ENCODE results near the gene KIAA2012.
"Not testable (repeated sequence)": the region's sequence is repeated elsewhere in the genome, so short reads cannot be mapped to it uniquely, and the experiment has no call there.

The KIAA2012 gene

GRCh38 chr2:202215179-202215578 lies 142.1 kb downstream of the KIAA2012 start:
- no peak overlapping the region for H3K4me3 ChIP-seq (ENCODE audit: severe bottlenecking)
- H3K27ac ChIP-seq (ENCODE audit: poor library complexity, severe bottlenecking) = no peak overlapping the region
- H3K27me3 ChIP-seq (ENCODE audit: insufficient read depth, poor library complexity, severe bottlenecking) = no peaks in the 10 kb centered on the region
- peaks cover 57% of the 10 kb centered on the region for H3K36me3 ChIP-seq (ENCODE audit: low read depth)
- DNase-seq (ENCODE audit: low spot score) (no peak), ATAC-seq (ENCODE audit: low read depth) (no peak)
- TF ChIP-seq CTCF (IDR thresholded peaks at IDR 0.05; ENCODE audit: poor library complexity, severe bottlenecking) = no peak
- H3K9me3 ChIP-seq (ENCODE audit: severe bottlenecking) = no peaks in the 10 kb centered on the region
- no peaks in the 10 kb centered on the region for H3K4me1 ChIP-seq (ENCODE audit: insufficient read depth, poor library complexity, severe bottlenecking)

- no peaks in the 10 kb centered on the region for H3K4me1 ChIP-seq (ENCODE audit: insufficient read depth, poor library complexity, severe bottlenecking)
- H3K27ac ChIP-seq (ENCODE audit: poor library complexity, severe bottlenecking) = no peak overlapping the region
- ATAC-seq (ENCODE audit: low read depth) = peak; percentile 36; the same call in 2 of the 3 replicates
- no peak overlapping the region for H3K4me3 ChIP-seq (ENCODE audit: severe bottlenecking)
- H3K9me3 ChIP-seq (ENCODE audit: severe bottlenecking) = no peaks in the 10 kb centered on the region
- H3K36me3 ChIP-seq (ENCODE audit: low read depth) = peaks cover 50% of the 10 kb centered on the region
- no peak for DNase-seq (ENCODE audit: low spot score)
- no peaks in the 10 kb centered on the region for H3K27me3 ChIP-seq (ENCODE audit: insufficient read depth, poor library complexity, severe bottlenecking)
- TF ChIP-seq CTCF (IDR thresholded peaks at IDR 0.05; ENCODE audit: poor library complexity, severe bottlenecking) = no peak
Observed at GRCh38 chr2:202221873-202222272, 148.8 kb downstream of the KIAA2012 start.

- H3K4me1 ChIP-seq (ENCODE audit: insufficient read depth, poor library complexity, severe bottlenecking) = peaks cover 6% of the 10 kb centered on the region
- H3K27me3 ChIP-seq (ENCODE audit: insufficient read depth, poor library complexity, severe bottlenecking) = no peaks in the 10 kb centered on the region
- peak overlapping the region; percentile 72 for H3K27ac ChIP-seq (ENCODE audit: poor library complexity, severe bottlenecking)
- H3K4me3 ChIP-seq (ENCODE audit: severe bottlenecking) = peak overlapping the region; percentile 61
- no peaks in the 10 kb centered on the region for H3K9me3 ChIP-seq (ENCODE audit: severe bottlenecking)
- TF ChIP-seq CTCF (IDR thresholded peaks at IDR 0.05; ENCODE audit: poor library complexity, severe bottlenecking) = no peak
- peak; percentile 66 for ATAC-seq (ENCODE audit: low read depth)
- H3K36me3 ChIP-seq (ENCODE audit: low read depth) = peaks cover 20% of the 10 kb centered on the region
- DNase-seq (ENCODE audit: low spot score) = peak; percentile 60
Observed at GRCh38 chr2:202237787-202238233, 164.8 kb downstream of the KIAA2012 start.

GRCh38 chr2:202238234-202239197 lies 165.5 kb downstream of the KIAA2012 start, which contains the start of gene SUMO1:
SUMO1 (minus strand) TSS chr2:202238597; CDS start chr2:202238451, 146 bp downstream.
- Histone ChIP-seq H3K4me1 (ENCODE audit: insufficient read depth, poor library complexity, severe bottlenecking) (peaks cover 6% of the 10 kb centered on the region), H3K27me3 (ENCODE audit: insufficient read depth, poor library complexity, severe bottlenecking) (no peaks in the 10 kb centered on the region), H3K36me3 (ENCODE audit: low read depth) (peaks cover 13% of the 10 kb centered on the region), H3K4me3 (ENCODE audit: severe bottlenecking) (peak within 1 kb of the TSS; percentile 61), H3K9me3 (ENCODE audit: severe bottlenecking) (no peaks in the 10 kb centered on the region), H3K27ac (ENCODE audit: poor library complexity, severe bottlenecking) (peak within 1 kb of the TSS; percentile 72)
- peak; percentile 85 for DNase-seq (ENCODE audit: low spot score)
- no peak for TF ChIP-seq CTCF (IDR thresholded peaks at IDR 0.05; ENCODE audit: poor library complexity, severe bottlenecking)
- ATAC-seq (ENCODE audit: low read depth) = peak; percentile 92

- not testable (repeated sequence) for H3K36me3 ChIP-seq (ENCODE audit: low read depth); H3K27ac ChIP-seq (ENCODE audit: poor library complexity, severe bottlenecking); H3K4me3 ChIP-seq (ENCODE audit: severe bottlenecking); H3K4me1 ChIP-seq (ENCODE audit: insufficient read depth, poor library complexity, severe bottlenecking); H3K9me3 ChIP-seq (ENCODE audit: severe bottlenecking); DNase-seq (ENCODE audit: low spot score); ATAC-seq (ENCODE audit: low read depth); H3K27me3 ChIP-seq (ENCODE audit: insufficient read depth, poor library complexity, severe bottlenecking)
Observed at GRCh38 chr2:202247710-202248109, 174.7 kb downstream of the KIAA2012 start.

Data from RWPE2 (cell line).